GM12878 (cell line): ENCODE measurements around the gene PERM1. TPM values are rescaled to one million over a fixed set of nuclear protein-coding genes. Genes with fewer than 3 reads are reported as not detected.

Experiments used
- ATAC-seq: fragments of 200-7000 bp; cut with Tn5 transposase; 3 replicates; pipeline ENCODE4 v1.9.1; 2020; ENCODE audit warnings: mild to moderate bottlenecking, moderate library complexity
- BruUV-seq: library from RNA; stranded (reverse); fragments of 400-500 nt; replicated peaks from 2 replicates; lab custom pipeline; 2021; lab: Mats Ljungman, UMichigan
- CTCF ChIA-PET: fragments of 300-600 bp; sonication (Branson Sonifier 250); formaldehyde crosslinking; extraction: SDS; loops from one replicate; lab custom pipeline; 2021; ENCODE audit warnings: inconsistent platforms; lab: Yijun Ruan, JAX
- POLR2A ChIA-PET: fragments of 350-600 bp; formaldehyde crosslinking; extraction: SDS; loops from one replicate; lab custom pipeline; 2021; ENCODE audit warnings: inconsistent platforms; lab: Charles Lee
- RAD21 ChIA-PET: fragments of 300-600 bp; sonication (Branson Sonifier 250); formaldehyde crosslinking; loops from one replicate; lab custom pipeline; 2023; ENCODE audit warnings: antibody characterized with exemption; ENCODE audit not compliant: unreplicated experiment; lab: Charles Lee
- SMC1A ChIA-PET: fragments of 300-600 bp; sonication (Branson Sonifier 250); formaldehyde crosslinking; loops from one replicate; lab custom pipeline; 2023; ENCODE audit not compliant: unreplicated experiment, uncharacterized antibody; lab: Charles Lee
- DNase-seq: peaks from one replicate; pipeline ENCODE4 v3.0.0-alpha.2; 2011; ENCODE audit warnings: low read depth, low spot score
- FAIRE-seq: peaks from 3 replicates; lab custom pipeline; 2011; peaks lifted over from hg19 to GRCh38; lab: Jason Lieb, UNC
- H2AFZ ChIP-seq: 2 replicates; pipeline ENCODE4 v1.6.0; 2011; ENCODE audit warnings: low read depth, low read length, control low read depth; ENCODE audit not compliant: control insufficient read depth
- H3K27ac ChIP-seq: 2 replicates; pipeline ENCODE4 v1.5.1; 2011; ENCODE audit warnings: control low read depth; ENCODE audit not compliant: control insufficient read depth, insufficient read depth
- H3K27me3 ChIP-seq, 2 experiments: replicated peaks in 1 of 2; 2 replicates each; pipeline versions ENCODE4 v1.6.0 to v1.6.1; 2011; ENCODE audit warnings: low read length in 1 of 2; ENCODE audit not compliant: control insufficient read depth in 2 of 2, insufficient read depth in 2 of 2
- H3K36me3 ChIP-seq, 2 experiments: 2 replicates each; pipeline ENCODE4 v1.5.1; 2011; ENCODE audit warnings: low read length in 1 of 2; ENCODE audit not compliant: control insufficient read depth in 2 of 2, insufficient read depth in 2 of 2
- H3K4me1 ChIP-seq: 2 replicates; pipeline ENCODE4 v1.6.1; 2011; ENCODE audit warnings: mild to moderate bottlenecking, low read length, moderate library complexity, mixed read lengths; ENCODE audit not compliant: control insufficient read depth, insufficient read depth
- H3K4me2 ChIP-seq: 2 replicates; pipeline ENCODE4 v1.6.0; 2011; ENCODE audit warnings: control low read depth; ENCODE audit not compliant: control insufficient read depth, insufficient read depth
- H3K4me3 ChIP-seq: fragments of 200-600 bp; sonication (generic); 2 replicates; pipeline ENCODE4 v1.5.1; 2016
- H3K79me2 ChIP-seq: 2 replicates; pipeline ENCODE4 v1.6.0; 2011; ENCODE audit warnings: low read length; ENCODE audit not compliant: control insufficient read depth, insufficient read depth
- H3K9ac ChIP-seq: 2 replicates; pipeline ENCODE4 v1.8.0; 2011; ENCODE audit warnings: low read length, control low read depth, mixed read lengths; ENCODE audit not compliant: control insufficient read depth, insufficient read depth
- H3K9me3 ChIP-seq: replicated peaks from 3 replicates; pipeline ENCODE4 v1.5.1; 2011; ENCODE audit warnings: mild to moderate bottlenecking, low read length; ENCODE audit not compliant: control insufficient read depth, insufficient read depth
- H4K20me1 ChIP-seq: 2 replicates; pipeline ENCODE4 v1.6.0; 2011; ENCODE audit not compliant: control insufficient read depth, insufficient read depth
- ATF7 ChIP-seq: fragments of 450-650 bp; IDR thresholded peaks from 2 replicates; pipeline ENCODE4 v1.6.1; 2016; ENCODE audit warnings: low read depth, mild to moderate bottlenecking
- CBFB ChIP-seq: IDR thresholded peaks from 2 replicates; pipeline ENCODE4 v1.6.1; 2016; ENCODE audit warnings: antibody characterized with exemption, low read depth
- CREM ChIP-seq: IDR thresholded peaks from 2 replicates; pipeline ENCODE4 v1.6.1; 2014; ENCODE audit warnings: antibody characterized with exemption, low read depth
- DPF2 ChIP-seq: fragments of 450-650 bp; IDR thresholded peaks from 2 replicates; pipeline ENCODE4 v1.6.1; 2017; ENCODE audit warnings: mild to moderate bottlenecking
- EP300 ChIP-seq, 2 experiments: fragments of 150-350 bp in 1 of 2; IDR thresholded peaks; 2 replicates each; pipeline ENCODE4 v1.6.1; 2011 to 2012; ENCODE audit warnings: low read depth in 2 of 2, low read length in 2 of 2, borderline replicate concordance in 1 of 2, improper control_type of control experiment in 1 of 2, inconsistent platforms in 1 of 2; ENCODE audit not compliant: control insufficient read depth in 1 of 2
- FOXK2 ChIP-seq: fragments of 450-650 bp; IDR thresholded peaks from 2 replicates; pipeline ENCODE4 v1.6.1; 2017; ENCODE audit warnings: mild to moderate bottlenecking, moderate library complexity
- IKZF1 ChIP-seq: fragments of 450-650 bp; conservative IDR thresholded peaks from 2 replicates; pipeline ENCODE4 v1.6.1; 2017; ENCODE audit warnings: antibody characterized with exemption, mild to moderate bottlenecking
- IRF4 ChIP-seq: IDR thresholded peaks from 2 replicates; pipeline ENCODE4 v1.6.1; 2011; ENCODE audit warnings: low read depth, low read length
- MEF2A ChIP-seq: IDR thresholded peaks from 2 replicates; pipeline ENCODE4 v1.6.1; 2011; ENCODE audit warnings: low read depth, mild to moderate bottlenecking, low read length, moderate library complexity; ENCODE audit not compliant: insufficient read depth
- MXI1 ChIP-seq: fragments of 150-350 bp; IDR thresholded peaks from 2 replicates; pipeline ENCODE4 v1.6.1; 2011; ENCODE audit warnings: low read depth, mild to moderate bottlenecking, inconsistent platforms, low read length, improper control_type of control experiment
- NBN ChIP-seq: fragments of 450-650 bp; IDR thresholded peaks from 2 replicates; pipeline ENCODE4 v1.6.1; 2016
- RELB ChIP-seq: fragments of 450-650 bp; IDR thresholded peaks from 2 replicates; pipeline ENCODE4 v1.6.1; 2017; ENCODE audit warnings: low read depth, mild to moderate bottlenecking, moderate library complexity
- SP1 ChIP-seq: IDR thresholded peaks from one replicate; pipeline ENCODE4 v1.6.1; 2011; ENCODE audit warnings: low read depth, low read length
- TAF1 ChIP-seq: IDR thresholded peaks from 2 replicates; pipeline ENCODE4 v1.6.1; 2011; ENCODE audit warnings: mild to moderate bottlenecking, low read depth, low read length, borderline replicate concordance
- WGBS: methylation state at CpG from one replicate; pipeline ENCODE4 v1.1.6; 2016; ENCODE audit warnings: low lambda C conversion rate; ENCODE audit not compliant: insufficient replicate concordance, insufficient coverage; ENCODE audit errors: missing lambda C conversion rate; 5-methylcytosine and 5-hydroxymethylcytosine counted together
- in situ Hi-C: fragments of 300-500 bp; cut with MboI; formaldehyde crosslinking; loops from 9 replicates; pipeline ENCODE4 v1.14.3; 2018; ENCODE audit warnings: mixed read lengths
- intact Hi-C: fragments of 100-400 bp; cut with micrococcal nuclease; formaldehyde crosslinking; loops from one replicate; pipeline ENCODE4 v1.14.2; 2022; ENCODE audit not compliant: unreplicated experiment
- polyA plus RNA-seq, 11 experiments: library from polyadenylated mRNA; depleted of rRNA in 4 of 11; unstranded in 6 of 11; stranded (reverse) in 5 of 11; fragments of >200 nt; fragmentation: Nextera tagmentation in 4 of 11; fragmentation: Illumina TruSeq in 1 of 11; extraction: Ambion mirVana in 4 of 11; extraction: Trizol in 1 of 11; gene quantifications; 1 replicate in 1 of 11; 2 replicates in 10 of 11; pipeline versions ENCODE4 v1.2.1 to v1.2.3, GENCODE V29; 2011 to 2016; ENCODE audit warnings: inconsistent platforms in 2 of 11, missing spikeins in 2 of 11, low read depth in 1 of 11
- total RNA-seq, 4 experiments: library from RNA; depleted of rRNA in 3 of 4; stranded (reverse); fragments of >200 nt in 3 of 4; fragmentation: Illumina TruSeq in 1 of 4; extraction: Trizol in 1 of 4; gene quantifications; 2 replicates each; pipeline versions ENCODE4 v1.2.1 to v1.2.3, GENCODE V29; 2013 to 2021

PERM1 gene
- total and polyA plus RNA-seq, 10 of the 15 experiments (the other 5 are each of a cell fraction or from before 2014, with no cell fraction given), result not detected

- 0 out of 2 replicates have a peak, but pooled peaks have one; percentile 44 for TF ChIP-seq IRF4
- TF ChIP-seq MEF2A, result peak; percentile 93
- TF ChIP-seq SP1, result peak; percentile 54
- TF ChIP-seq MXI1, result peak; percentile 32; the same call in 1 of the 2 replicates
- 0 out of 2 replicates have a peak, but pooled peaks have one; percentile 63 for TF ChIP-seq DPF2
- TF ChIP-seq ATF7, result 0 out of 2 replicates have a peak, but pooled peaks have one; percentile 18
- TF ChIP-seq NBN, result peak; percentile 84
- TF ChIP-seq IKZF1, result peak; percentile 26; the same call in 1 of the 2 replicates
- TF ChIP-seq RELB, result 0 out of 2 replicates have a peak, but pooled peaks have one; percentile 25
- TF ChIP-seq CREM, result peak; percentile 39; the same call in 1 of the 2 replicates
These were observed 49.2 kb upstream of the PERM1 start (continued) for GRCh38 chr1:1030867-1031658.

GRCh38 chr1:1027791-1028190 lies 45.9 kb upstream of the PERM1 start:
- H4K20me1 ChIP-seq, result no peaks in the 10 kb centered on the region
- TF ChIP-seq CBFB, result no peak
- TF ChIP-seq EP300 (IDR thresholded peaks at IDR 0.05; ENCODE audit: borderline replicate concordance in 1 of 2, control insufficient read depth in 1 of 2, low read depth in 2 of 2, low read length in 2 of 2), result no peak
- TF ChIP-seq NBN, result no peak
- TF ChIP-seq FOXK2, result no peak
- no peak for TF ChIP-seq TAF1
- TF ChIP-seq, all 136 proteins: peak for 0
- H3K4me3 ChIP-seq, result no peak overlapping the region
- in situ Hi-C loops (no loop called here), intact Hi-C loops (no loop called here)
- no peak overlapping the region for H2AFZ ChIP-seq
- H3K36me3 ChIP-seq, result no peaks in the 10 kb centered on the region; a peak in 1 of 4 replicates
- ChIA-PET POLR2A (no interaction called here), CTCF (no interaction called here), SMC1A (no interaction called here), RAD21 (interaction anchor here (0.5 kb wide), 1 partner anchor 223 kb away, joined by 3 read pairs; no protein-coding TSS in a partner anchor)
- H3K9ac ChIP-seq, result no peak overlapping the region
- no peaks in the 10 kb centered on the region for H3K9me3 ChIP-seq
- H3K4me2 ChIP-seq, result no peak overlapping the region
- H3K27ac ChIP-seq, result no peak overlapping the region
- BruUV-seq, result no TSS peak
- peaks cover 21% of the 10 kb centered on the region for H3K4me1 ChIP-seq
- H3K79me2 ChIP-seq, result no peaks in the 10 kb centered on the region
- DNase-seq (no peak), ATAC-seq (no peak), FAIRE-seq (no peak)
- 31% methylated on average over 17 of the region's 17 CpGs for WGBS
- H3K27me3 ChIP-seq, result no peaks in the 10 kb centered on the region
